ENCODE data around the gene VMP1. TPM values are rescaled to one million over a fixed set of nuclear protein-coding genes. Genes with fewer than 3 reads are reported as not detected.
A peak's percentile ranks its signal among the peaks of the same experiment; 100 is the strongest.

VMP1 gene
- total and polyA plus RNA-seq, 2 of the 13 experiments (the other 11 are each of a cell fraction or from before 2014, with no cell fraction given): 186 to 271 TPM

DNA sequence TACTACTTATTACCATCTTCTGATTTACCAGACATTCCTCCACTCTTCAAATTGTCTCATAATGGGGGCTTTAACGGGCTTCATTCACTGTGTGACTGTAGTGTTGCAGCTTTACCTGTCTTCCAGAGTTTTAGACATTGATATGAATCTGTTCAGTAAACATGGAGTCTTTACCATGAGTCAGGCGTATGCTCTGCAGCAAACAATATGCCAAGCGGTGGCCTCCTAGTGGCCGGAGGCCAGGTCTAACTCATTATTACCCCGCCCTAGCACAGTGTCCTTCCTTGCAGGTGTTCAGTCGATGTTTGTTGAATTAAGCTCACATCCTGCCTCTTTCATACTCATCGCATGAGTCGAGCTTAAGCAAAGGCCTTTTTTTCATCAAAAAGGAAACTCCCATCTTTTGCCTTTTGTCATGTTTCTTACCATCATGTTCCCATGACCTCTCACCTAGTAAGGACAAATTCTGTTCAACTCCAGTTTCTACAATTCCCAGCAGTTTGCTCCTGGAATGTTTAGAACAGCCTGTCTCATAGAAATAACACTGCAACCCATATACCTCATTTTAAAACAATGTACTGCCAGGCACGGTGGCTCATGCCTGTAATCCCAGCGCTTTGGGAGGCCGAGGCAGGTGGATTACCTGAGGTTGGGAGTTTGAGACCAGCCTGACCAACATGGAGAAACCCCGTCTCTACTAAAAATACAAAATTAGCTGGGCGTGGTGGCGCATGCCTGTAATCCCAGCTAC, 145.9 kb downstream of the VMP1 start (continued):
- TF ChIP-seq ZMYM2 (CRISPR knock-in tag; IDR thresholded peaks at IDR 0.05) (peak; percentile 76; the same call in 1 of the 2 replicates), FIP1L1 (IDR thresholded peaks at IDR 0.05; ENCODE audit: borderline replicate concordance, insufficient read depth, low read depth, low read length) (no peak), SMAD3 (CRISPR knock-in tag; IDR thresholded peaks at IDR 0.05) (peak; percentile 84), MAZ (IDR thresholded peaks at IDR 0.05; ENCODE audit: borderline replicate concordance, low read depth, low read length) (peak; percentile 62), MAZ (CRISPR knock-in tag; IDR thresholded peaks at IDR 0.05; ENCODE audit: low read depth) (no peak), ZSCAN20 (CRISPR knock-in tag; IDR thresholded peaks at IDR 0.05; ENCODE audit: borderline replicate concordance) (no peak), POGZ (CRISPR knock-in tag; IDR thresholded peaks at IDR 0.05) (peak; percentile 100), PHF5A (CRISPR knock-in tag; IDR thresholded peaks at IDR 0.05; ENCODE audit: low read depth, unreplicated experiment) (peak; percentile 98), ZNF777 (CRISPR knock-in tag; IDR thresholded peaks at IDR 0.05) (no peak), KDM2A (CRISPR knock-in tag; IDR thresholded peaks at IDR 0.05; ENCODE audit: borderline replicate concordance, low read depth) (peak; percentile 82), ASH2L (IDR thresholded peaks at IDR 0.05; ENCODE audit: insufficient read length, low read depth, low read length) (peak; percentile 71)
- TF ChIP-seq, protein P1, sequence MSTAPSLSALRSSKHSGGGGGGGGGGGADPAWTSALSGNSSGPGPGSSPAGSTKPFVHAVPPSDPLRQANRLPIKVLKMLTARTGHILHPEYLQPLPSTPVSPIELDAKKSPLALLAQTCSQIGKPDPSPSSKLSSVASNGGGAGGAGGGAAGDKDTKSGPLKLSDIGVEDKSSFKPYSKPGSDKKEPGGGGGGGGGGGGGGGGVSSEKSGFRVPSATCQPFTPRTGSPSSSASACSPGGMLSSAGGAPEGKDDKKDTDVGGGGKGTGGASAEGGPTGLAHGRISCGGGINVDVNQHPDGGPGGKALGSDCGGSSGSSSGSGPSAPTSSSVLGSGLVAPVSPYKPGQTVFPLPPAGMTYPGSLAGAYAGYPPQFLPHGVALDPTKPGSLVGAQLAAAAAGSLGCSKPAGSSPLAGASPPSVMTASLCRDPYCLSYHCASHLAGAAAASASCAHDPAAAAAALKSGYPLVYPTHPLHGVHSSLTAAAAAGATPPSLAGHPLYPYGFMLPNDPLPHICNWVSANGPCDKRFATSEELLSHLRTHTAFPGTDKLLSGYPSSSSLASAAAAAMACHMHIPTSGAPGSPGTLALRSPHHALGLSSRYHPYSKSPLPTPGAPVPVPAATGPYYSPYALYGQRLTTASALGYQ (CRISPR knock-in tag; IDR thresholded peaks at IDR 0.05): peak; percentile 71; the same call in 1 of the 2 replicates
- TF ChIP-seq, protein P2, sequence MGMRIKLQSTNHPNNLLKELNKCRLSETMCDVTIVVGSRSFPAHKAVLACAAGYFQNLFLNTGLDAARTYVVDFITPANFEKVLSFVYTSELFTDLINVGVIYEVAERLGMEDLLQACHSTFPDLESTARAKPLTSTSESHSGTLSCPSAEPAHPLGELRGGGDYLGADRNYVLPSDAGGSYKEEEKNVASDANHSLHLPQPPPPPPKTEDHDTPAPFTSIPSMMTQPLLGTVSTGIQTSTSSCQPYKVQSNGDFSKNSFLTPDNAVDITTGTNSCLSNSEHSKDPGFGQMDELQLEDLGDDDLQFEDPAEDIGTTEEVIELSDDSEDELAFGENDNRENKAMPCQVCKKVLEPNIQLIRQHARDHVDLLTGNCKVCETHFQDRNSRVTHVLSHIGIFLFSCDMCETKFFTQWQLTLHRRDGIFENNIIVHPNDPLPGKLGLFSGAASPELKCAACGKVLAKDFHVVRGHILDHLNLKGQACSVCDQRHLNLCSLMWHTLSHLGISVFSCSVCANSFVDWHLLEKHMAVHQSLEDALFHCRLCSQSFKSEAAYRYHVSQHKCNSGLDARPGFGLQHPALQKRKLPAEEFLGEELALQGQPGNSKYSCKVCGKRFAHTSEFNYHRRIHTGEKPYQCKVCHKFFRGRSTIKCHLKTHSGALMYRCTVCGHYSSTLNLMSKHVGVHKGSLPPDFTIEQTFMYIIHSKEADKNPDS (CRISPR knock-in tag; IDR thresholded peaks at IDR 0.05): peak; percentile 99
- TF ChIP-seq, protein P3, sequence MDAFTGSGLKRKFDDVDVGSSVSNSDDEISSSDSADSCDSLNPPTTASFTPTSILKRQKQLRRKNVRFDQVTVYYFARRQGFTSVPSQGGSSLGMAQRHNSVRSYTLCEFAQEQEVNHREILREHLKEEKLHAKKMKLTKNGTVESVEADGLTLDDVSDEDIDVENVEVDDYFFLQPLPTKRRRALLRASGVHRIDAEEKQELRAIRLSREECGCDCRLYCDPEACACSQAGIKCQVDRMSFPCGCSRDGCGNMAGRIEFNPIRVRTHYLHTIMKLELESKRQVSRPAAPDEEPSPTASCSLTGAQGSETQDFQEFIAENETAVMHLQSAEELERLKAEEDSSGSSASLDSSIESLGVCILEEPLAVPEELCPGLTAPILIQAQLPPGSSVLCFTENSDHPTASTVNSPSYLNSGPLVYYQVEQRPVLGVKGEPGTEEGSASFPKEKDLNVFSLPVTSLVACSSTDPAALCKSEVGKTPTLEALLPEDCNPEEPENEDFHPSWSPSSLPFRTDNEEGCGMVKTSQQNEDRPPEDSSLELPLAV (CRISPR knock-in tag; conservative IDR thresholded peaks at IDR 0.05; ENCODE audit: low read depth): no peak
- TF ChIP-seq, protein P4, sequence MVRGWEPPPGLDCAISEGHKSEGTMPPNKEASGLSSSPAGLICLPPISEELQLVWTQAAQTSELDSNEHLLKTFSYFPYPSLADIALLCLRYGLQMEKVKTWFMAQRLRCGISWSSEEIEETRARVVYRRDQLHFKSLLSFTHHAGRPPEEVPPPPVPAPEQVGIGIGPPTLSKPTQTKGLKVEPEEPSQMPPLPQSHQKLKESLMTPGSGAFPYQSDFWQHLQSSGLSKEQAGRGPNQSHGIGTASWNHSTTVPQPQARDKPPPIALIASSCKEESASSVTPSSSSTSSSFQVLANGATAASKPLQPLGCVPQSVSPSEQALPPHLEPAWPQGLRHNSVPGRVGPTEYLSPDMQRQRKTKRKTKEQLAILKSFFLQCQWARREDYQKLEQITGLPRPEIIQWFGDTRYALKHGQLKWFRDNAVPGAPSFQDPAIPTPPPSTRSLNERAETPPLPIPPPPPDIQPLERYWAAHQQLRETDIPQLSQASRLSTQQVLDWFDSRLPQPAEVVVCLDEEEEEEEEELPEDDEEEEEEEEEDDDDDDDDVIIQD (CRISPR knock-in tag; IDR thresholded peaks at IDR 0.05; ENCODE audit: low read depth): peak; percentile 99
- TF ChIP-seq, protein P5, sequence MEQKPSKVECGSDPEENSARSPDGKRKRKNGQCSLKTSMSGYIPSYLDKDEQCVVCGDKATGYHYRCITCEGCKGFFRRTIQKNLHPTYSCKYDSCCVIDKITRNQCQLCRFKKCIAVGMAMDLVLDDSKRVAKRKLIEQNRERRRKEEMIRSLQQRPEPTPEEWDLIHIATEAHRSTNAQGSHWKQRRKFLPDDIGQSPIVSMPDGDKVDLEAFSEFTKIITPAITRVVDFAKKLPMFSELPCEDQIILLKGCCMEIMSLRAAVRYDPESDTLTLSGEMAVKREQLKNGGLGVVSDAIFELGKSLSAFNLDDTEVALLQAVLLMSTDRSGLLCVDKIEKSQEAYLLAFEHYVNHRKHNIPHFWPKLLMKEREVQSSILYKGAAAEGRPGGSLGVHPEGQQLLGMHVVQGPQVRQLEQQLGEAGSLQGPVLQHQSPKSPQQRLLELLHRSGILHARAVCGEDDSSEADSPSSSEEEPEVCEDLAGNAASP (CRISPR knock-in tag; IDR thresholded peaks at IDR 0.05; ENCODE audit: borderline replicate concordance): peak; percentile 93
- TF ChIP-seq, protein P6, sequence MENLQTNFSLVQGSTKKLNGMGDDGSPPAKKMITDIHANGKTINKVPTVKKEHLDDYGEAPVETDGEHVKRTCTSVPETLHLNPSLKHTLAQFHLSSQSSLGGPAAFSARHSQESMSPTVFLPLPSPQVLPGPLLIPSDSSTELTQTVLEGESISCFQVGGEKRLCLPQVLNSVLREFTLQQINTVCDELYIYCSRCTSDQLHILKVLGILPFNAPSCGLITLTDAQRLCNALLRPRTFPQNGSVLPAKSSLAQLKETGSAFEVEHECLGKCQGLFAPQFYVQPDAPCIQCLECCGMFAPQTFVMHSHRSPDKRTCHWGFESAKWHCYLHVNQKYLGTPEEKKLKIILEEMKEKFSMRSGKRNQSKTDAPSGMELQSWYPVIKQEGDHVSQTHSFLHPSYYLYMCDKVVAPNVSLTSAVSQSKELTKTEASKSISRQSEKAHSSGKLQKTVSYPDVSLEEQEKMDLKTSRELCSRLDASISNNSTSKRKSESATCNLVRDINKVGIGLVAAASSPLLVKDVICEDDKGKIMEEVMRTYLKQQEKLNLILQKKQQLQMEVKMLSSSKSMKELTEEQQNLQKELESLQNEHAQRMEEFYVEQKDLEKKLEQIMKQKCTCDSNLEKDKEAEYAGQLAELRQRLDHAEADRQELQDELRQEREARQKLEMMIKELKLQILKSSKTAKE (CRISPR knock-in tag; IDR thresholded peaks at IDR 0.05; ENCODE audit: borderline replicate concordance): peak; percentile 84
